Mesenchymal stem cell (in vitro differentiated cells and primary cell): ENCODE results near the gene GPR45.
A peak's percentile ranks its signal among the peaks of the same experiment; 100 is the strongest.

ENCODE experiments used
- DNase-seq: peaks from one replicate; pipeline ENCODE4 v3.0.0-alpha.2; 2013
- H2AFZ ChIP-seq: one replicate; pipeline ENCODE4 v1.6.1; 2013; ENCODE audit warnings: low read depth, mild to moderate bottlenecking, control low read depth, inconsistent platforms, low read length, moderate library complexity
- H2AK5ac ChIP-seq: 2 replicates; pipeline ENCODE4 v1.6.1; 2013; ENCODE audit warnings: low read length, moderate library complexity, mild to moderate bottlenecking, inconsistent platforms; ENCODE audit not compliant: severe bottlenecking
- H2BK120ac ChIP-seq: one replicate; pipeline ENCODE4 v1.6.1; 2013; ENCODE audit warnings: low read depth, mild to moderate bottlenecking, inconsistent platforms, low read length, moderate library complexity
- H2BK12ac ChIP-seq, 2 experiments: one replicate each; pipeline ENCODE4 v1.6.1; 2013; ENCODE audit warnings: inconsistent platforms in 2 of 2, low read length in 2 of 2, mild to moderate bottlenecking in 2 of 2, moderate library complexity in 2 of 2, control low read depth in 1 of 2
- H2BK15ac ChIP-seq: one replicate; pipeline ENCODE4 v1.6.1; 2013; ENCODE audit warnings: mild to moderate bottlenecking, low read depth, inconsistent platforms; ENCODE audit not compliant: poor library complexity, severe bottlenecking
- H2BK5ac ChIP-seq: 2 replicates; pipeline ENCODE4 v1.6.1; 2013; ENCODE audit warnings: low read depth, mild to moderate bottlenecking, low read length, control low read depth, inconsistent platforms; ENCODE audit not compliant: poor library complexity, severe bottlenecking
- H3K14ac ChIP-seq, 2 experiments: one replicate each; pipeline ENCODE4 v1.6.1; 2013; ENCODE audit warnings: inconsistent platforms in 2 of 2, low read length in 2 of 2, control low read depth in 1 of 2, mild to moderate bottlenecking in 1 of 2, moderate library complexity in 1 of 2
- H3K18ac ChIP-seq, 2 experiments: one replicate each; pipeline ENCODE4 v1.6.1; 2013; ENCODE audit warnings: inconsistent platforms in 2 of 2, low read length in 2 of 2, control low read depth in 1 of 2, low read depth in 1 of 2, mild to moderate bottlenecking in 1 of 2
- H3K23ac ChIP-seq, 2 experiments: one replicate each; pipeline ENCODE4 v1.6.1; 2013; ENCODE audit warnings: inconsistent platforms in 2 of 2, low read length in 2 of 2, mild to moderate bottlenecking in 2 of 2, moderate library complexity in 2 of 2, control low read depth in 1 of 2
- H3K27ac ChIP-seq: 2 replicates; pipeline ENCODE4 v1.5.1; 2013; ENCODE audit warnings: mild to moderate bottlenecking, moderate library complexity, low read length, control low read depth, inconsistent platforms; ENCODE audit not compliant: poor library complexity, severe bottlenecking
- H3K27me3 ChIP-seq, 2 experiments: 2 replicates each; pipeline versions ENCODE4 v1.6.1 to v1.7.0; 2013; ENCODE audit warnings: low read length in 2 of 2, mild to moderate bottlenecking in 2 of 2, moderate library complexity in 2 of 2, control low read depth in 1 of 2, inconsistent platforms in 1 of 2; ENCODE audit not compliant: control insufficient read depth in 1 of 2, insufficient read depth in 1 of 2
- H3K36me3 ChIP-seq, 2 experiments: 2 replicates each; pipeline versions ENCODE4 v1.6.1 to v1.7.0; 2013; ENCODE audit warnings: low read length in 2 of 2, control low read depth in 1 of 2, inconsistent platforms in 1 of 2, low read depth in 1 of 2, mild to moderate bottlenecking in 1 of 2; ENCODE audit not compliant: insufficient read depth in 2 of 2, control insufficient read depth in 1 of 2
- H3K4ac ChIP-seq, 2 experiments: one replicate each; pipeline ENCODE4 v1.6.1; 2013; ENCODE audit warnings: inconsistent platforms in 2 of 2, low read length in 2 of 2, mild to moderate bottlenecking in 2 of 2, moderate library complexity in 2 of 2, control low read depth in 1 of 2, low read depth in 1 of 2
- H3K4me1 ChIP-seq: 2 replicates; pipeline ENCODE4 v1.6.1; 2013; ENCODE audit warnings: low read depth, low read length, control low read depth; ENCODE audit not compliant: control insufficient read depth, insufficient read depth
- H3K4me2 ChIP-seq: 2 replicates; pipeline ENCODE4 v1.6.1; 2013; ENCODE audit warnings: low read length, mild to moderate bottlenecking, inconsistent platforms; ENCODE audit not compliant: poor library complexity, severe bottlenecking
- H3K4me3 ChIP-seq, 2 experiments: 2 replicates each; pipeline versions ENCODE4 v1.5.1 to v1.7.0; 2013; ENCODE audit warnings: low read length in 2 of 2, mild to moderate bottlenecking in 2 of 2, control low read depth in 1 of 2, low read depth in 1 of 2; ENCODE audit not compliant: insufficient read depth in 1 of 2
- H3K79me1 ChIP-seq: replicated peaks from 2 replicates; pipeline ENCODE4 v1.6.1; 2013; ENCODE audit warnings: mild to moderate bottlenecking, control low read depth, low read length, inconsistent platforms; ENCODE audit not compliant: poor library complexity, severe bottlenecking
- H3K9ac ChIP-seq: 2 replicates; pipeline ENCODE4 v1.7.0; 2013; ENCODE audit warnings: mild to moderate bottlenecking, low read length, moderate library complexity
- H3K9me3 ChIP-seq: 2 replicates; pipeline ENCODE4 v1.7.0; 2013; ENCODE audit warnings: mild to moderate bottlenecking, low read length; ENCODE audit not compliant: control insufficient read depth
- H4K8ac ChIP-seq: one replicate; pipeline ENCODE4 v1.6.1; 2013; ENCODE audit warnings: inconsistent platforms, mild to moderate bottlenecking, low read length, moderate library complexity
- H4K91ac ChIP-seq: one replicate; pipeline ENCODE4 v1.6.1; 2013; ENCODE audit warnings: mild to moderate bottlenecking, low read length, inconsistent platforms
- WGBS: methylation state at CpG from one replicate; pipeline ENCODE4 v1.1.7; 2013; ENCODE audit warnings: mixed read lengths; 5-methylcytosine and 5-hydroxymethylcytosine counted together

GPR45 gene

DNA sequence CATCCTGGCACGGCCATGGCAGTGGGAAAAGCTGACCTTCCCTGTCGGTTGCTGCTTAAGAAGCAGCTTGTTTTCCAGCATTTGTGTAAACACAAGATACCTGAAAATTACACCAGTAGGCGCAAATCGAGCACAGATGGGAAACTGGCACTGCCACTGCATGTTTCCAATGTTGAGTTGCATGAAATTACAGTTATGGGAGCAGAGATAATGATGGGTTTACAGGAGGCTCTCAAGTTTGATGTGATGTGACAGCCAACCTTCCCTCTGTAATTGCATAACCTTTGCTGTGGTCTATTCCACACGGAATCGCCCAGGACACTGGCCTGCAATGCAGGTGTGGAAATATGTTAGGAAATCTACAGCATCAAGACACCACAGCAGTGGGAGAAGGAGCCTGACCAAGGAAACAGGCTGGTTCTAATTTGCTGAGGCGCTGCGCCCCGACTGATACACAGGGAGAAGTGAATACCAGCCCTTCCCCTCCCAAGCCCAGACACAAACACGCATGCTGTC is 17.4 kb downstream of the GPR45 start:
- Histone ChIP-seq H3K79me1 (peaks cover 4% of the 10 kb centered on the region), H3K18ac (no peak overlapping the region), H3K27ac (no peak overlapping the region), H2BK5ac (no peak overlapping the region), H3K4me3 (no peak overlapping the region), H3K4ac (no peak overlapping the region), H3K4me2 (no peak overlapping the region), H2BK15ac (no peak overlapping the region), H3K9ac (no peak overlapping the region), H2AK5ac (peak overlapping the region; percentile 85), H2BK120ac (no peak overlapping the region), H3K4me1 (peaks cover 25% of the 10 kb centered on the region), H4K91ac (no peak overlapping the region), H3K23ac (no peak overlapping the region), H3K9me3 (no peaks in the 10 kb centered on the region), H3K36me3 (peaks cover 5 to 7% of the 10 kb centered on the region in 2 experiments), H4K8ac (no peak overlapping the region), H2AFZ (no peak overlapping the region), H2BK12ac (no peak overlapping the region), H3K14ac (no peak overlapping the region), H3K27me3 (no peaks in the 10 kb centered on the region)
- no peak for DNase-seq
- 97% methylated on average over 10 of the region's 10 CpGs for WGBS

GRCh38 chr2:105261061-105261460 is 19.5 kb downstream of the GPR45 start:
- H4K91ac ChIP-seq, result no peak overlapping the region
- peak; percentile 90 for DNase-seq
- H3K4me3 ChIP-seq, result peak overlapping the region in 1 of 2 experiments; percentile 12
- H3K27me3 ChIP-seq, result no peaks in the 10 kb centered on the region
- H3K9me3 ChIP-seq, result no peaks in the 10 kb centered on the region
- no peak overlapping the region for H3K4me2 ChIP-seq
- H2AFZ ChIP-seq, result no peak overlapping the region
- H3K27ac ChIP-seq, result peak overlapping the region; percentile 87
- peaks cover 21% of the 10 kb centered on the region for H3K4me1 ChIP-seq
- no peak overlapping the region for H2BK15ac ChIP-seq
- peak overlapping the region; percentile 41 for H3K9ac ChIP-seq
- no peak overlapping the region for H2BK5ac ChIP-seq
- H2AK5ac ChIP-seq, result no peak overlapping the region
- no peak overlapping the region for H3K14ac ChIP-seq
- no peak overlapping the region for H3K23ac ChIP-seq
- WGBS, result 49% methylated on average over 5 of the region's 5 CpGs
- H2BK120ac ChIP-seq, result no peak overlapping the region
- H3K18ac ChIP-seq, result peak overlapping the region in 1 of 2 experiments; percentile 58
- H3K79me1 ChIP-seq, result peaks cover 7% of the 10 kb centered on the region
- no peak overlapping the region for H4K8ac ChIP-seq
- H3K4ac ChIP-seq, result no peak overlapping the region
- H3K36me3 ChIP-seq, result peaks cover 8 to 12% of the 10 kb centered on the region in 2 experiments
- H2BK12ac ChIP-seq, result no peak overlapping the region

DNA sequence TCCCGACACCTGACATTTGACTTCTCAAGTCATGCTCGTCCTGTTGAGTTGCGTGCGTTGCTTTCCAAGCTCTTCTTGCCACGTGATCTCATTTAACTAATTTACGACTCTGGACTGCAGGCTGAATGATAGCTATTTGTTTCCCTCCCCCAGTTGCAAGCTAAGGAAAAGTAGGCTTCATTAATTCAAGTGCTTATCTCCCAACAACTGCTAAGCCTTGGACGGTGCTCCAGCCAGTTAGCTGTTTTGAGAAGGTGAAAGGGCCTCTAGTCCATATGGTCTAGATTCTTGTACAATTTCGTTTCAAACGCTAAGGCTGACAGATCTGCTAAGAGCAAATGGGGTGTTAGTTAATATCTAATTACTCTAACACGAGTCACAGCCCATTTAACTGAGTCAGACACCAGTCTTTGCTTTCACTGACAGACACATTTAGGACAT is 21.1 kb downstream of the GPR45 start:
- no peak overlapping the region for H2AFZ ChIP-seq
- H3K9me3 ChIP-seq, result no peaks in the 10 kb centered on the region
- peaks cover 9% of the 10 kb centered on the region for H3K79me1 ChIP-seq
- H3K23ac ChIP-seq, result no peak overlapping the region
- no peak overlapping the region for H3K4ac ChIP-seq
- H2BK5ac ChIP-seq, result peak overlapping the region; percentile 70
- no peak overlapping the region for H4K8ac ChIP-seq
- no peak overlapping the region for H3K18ac ChIP-seq
- H2BK12ac ChIP-seq, result no peak overlapping the region
- H3K9ac ChIP-seq, result no peak overlapping the region
- peak overlapping the region; percentile 87 for H3K27ac ChIP-seq
- H3K14ac ChIP-seq, result no peak overlapping the region
- no peak overlapping the region for H4K91ac ChIP-seq
- H2BK120ac ChIP-seq, result no peak overlapping the region
- no peaks in the 10 kb centered on the region for H3K27me3 ChIP-seq
- no peak overlapping the region for H2BK15ac ChIP-seq
- H3K36me3 ChIP-seq, result peaks cover 21 to 28% of the 10 kb centered on the region in 2 experiments
- peaks cover 18% of the 10 kb centered on the region for H3K4me1 ChIP-seq
- no peak for DNase-seq
- 59% methylated on average over 9 of the region's 10 CpGs for WGBS
- H3K4me3 ChIP-seq, result no peak overlapping the region
- no peak overlapping the region for H3K4me2 ChIP-seq
- peak overlapping the region; percentile 89 for H2AK5ac ChIP-seq

GRCh38 chr2:105269426-105269825 is 27.9 kb downstream of the GPR45 start:
- no peaks in the 10 kb centered on the region for H3K4me1 ChIP-seq
- peak overlapping the region; percentile 11 for H4K91ac ChIP-seq
- H4K8ac ChIP-seq, result no peak overlapping the region
- H3K27ac ChIP-seq, result no peak overlapping the region
- no peak overlapping the region for H2BK120ac ChIP-seq
- H3K79me1 ChIP-seq, result peaks cover 45% of the 10 kb centered on the region
- H3K14ac ChIP-seq, result no peak overlapping the region
- H3K4me3 ChIP-seq, result no peak overlapping the region
- no peak overlapping the region for H2AFZ ChIP-seq
- 97% methylated on average over 21 of the region's 21 CpGs for WGBS
- no peak overlapping the region for H3K4ac ChIP-seq
- peaks cover 61 to 81% of the 10 kb centered on the region in 2 experiments for H3K36me3 ChIP-seq
- H3K27me3 ChIP-seq, result no peaks in the 10 kb centered on the region
- no peak overlapping the region for H2BK5ac ChIP-seq
- no peak overlapping the region for H3K4me2 ChIP-seq
- no peak overlapping the region for H3K23ac ChIP-seq
- no peaks in the 10 kb centered on the region for H3K9me3 ChIP-seq
- no peak for DNase-seq
- H3K9ac ChIP-seq, result no peak overlapping the region
- H3K18ac ChIP-seq, result no peak overlapping the region
- H2BK12ac ChIP-seq, result no peak overlapping the region
- H2BK15ac ChIP-seq, result no peak overlapping the region
- H2AK5ac ChIP-seq, result no peak overlapping the region
